ENCODE results near the gene SPSB3. TPM values are rescaled to one million over a fixed set of nuclear protein-coding genes. Genes with fewer than 3 reads are reported as not detected.

The SPSB3 gene
- total and polyA plus RNA-seq, 2 of the 13 experiments (the other 11 are each of a cell fraction or from before 2014, with no cell fraction given): 13.2 to 21.9 TPM

- ChIA-PET CTCF (ENCODE audit: low intra/inter-chr PET ratio, low total read pairs) (no interaction called here), POLR2A (no interaction called here)
- intact Hi-C loops (cut with micrococcal nuclease; ENCODE audit: unreplicated experiment): no loop called here
Measured at GRCh38 chr16:1752853-1753252, 29.5 kb downstream of the SPSB3 start.

More at GRCh38 chr16:1752853-1753252, 29.5 kb downstream of the SPSB3 start:
- DNase-seq (ENCODE audit: low spot score) (no peak), ATAC-seq (no peak), FAIRE-seq (no peak)
- WGBS (ENCODE audit: low lambda C conversion rate): 98% methylated on average over 14 of the region's 14 CpGs
- in situ Hi-C loops (cut with HindIII; ENCODE audit: extremely low pct_ligation_motif_present, low pct_unique_long_range_greater_than_20kb): no loop called here
- Histone ChIP-seq H3K27me3 (ENCODE audit: control insufficient read depth in 1 of 2, insufficient read depth in 2 of 2, low read length in 2 of 2) (no peaks in the 10 kb centered on the region), H3K9ac (ENCODE audit: insufficient read depth, low read depth, low read length) (no peak overlapping the region), H3K4me3 (replicated peaks in 1 of 3; ENCODE audit: insufficient read depth in 1 of 3, low read depth in 2 of 3, low read length in 3 of 3) (no peak overlapping the region), H3K36me3 (replicated peaks in 1 of 2; ENCODE audit: control insufficient read depth in 1 of 2, insufficient read depth in 2 of 2, low read length in 2 of 2) (peaks cover 15 to 54% of the 10 kb centered on the region in 2 experiments; a peak in 4 of 5 replicates), H3K4me1 (ENCODE audit: insufficient read depth, low read length) (peaks cover 6% of the 10 kb centered on the region), H3K27ac (ENCODE audit: extremely low read length, insufficient read depth, low read length) (no peak overlapping the region), H4K20me1 (ENCODE audit: insufficient read depth, low read length) (no peaks in the 10 kb centered on the region), H3K9me3 (ENCODE audit: low read length) (no peaks in the 10 kb centered on the region), H2AFZ (ENCODE audit: low read length) (no peak overlapping the region), H3K4me2 (ENCODE audit: low read depth, low read length) (no peak overlapping the region), H3K79me2 (ENCODE audit: insufficient read depth, low read length) (no peaks in the 10 kb centered on the region)
- no peak for TF ChIP-seq GATAD1 (CRISPR knock-in tag; IDR thresholded peaks at IDR 0.05)
- no peak for TF ChIP-seq TIGD3 (CRISPR knock-in tag; IDR thresholded peaks at IDR 0.05; ENCODE audit: borderline replicate concordance)
- no peak for TF ChIP-seq ISX (CRISPR knock-in tag; conservative IDR thresholded peaks at IDR 0.05)
- no peak for TF ChIP-seq GZF1 (CRISPR knock-in tag; IDR thresholded peaks at IDR 0.05)
- no peak for TF ChIP-seq ZNF674 (CRISPR knock-in tag; IDR thresholded peaks at IDR 0.05; ENCODE audit: low read depth)
- TF ChIP-seq MLLT10 (CRISPR knock-in tag; IDR thresholded peaks at IDR 0.05): no peak
- no peak for TF ChIP-seq ZNF276 (CRISPR knock-in tag; IDR thresholded peaks at IDR 0.05; ENCODE audit: low read depth)
- TF ChIP-seq FOSL2 (CRISPR knock-in tag; IDR thresholded peaks at IDR 0.05): no peak
- TF ChIP-seq RARG (CRISPR knock-in tag; IDR thresholded peaks at IDR 0.05; ENCODE audit: low read depth): no peak
- TF ChIP-seq ARID5B (CRISPR knock-in tag; IDR thresholded peaks at IDR 0.05): no peak
- TF ChIP-seq ZNF577 (CRISPR knock-in tag; IDR thresholded peaks at IDR 0.05; ENCODE audit: borderline replicate concordance, low read depth): no peak
- no peak for TF ChIP-seq ZNF451 (CRISPR knock-in tag; IDR thresholded peaks at IDR 0.05)
- TF ChIP-seq ZNF234 (CRISPR knock-in tag; conservative IDR thresholded peaks at IDR 0.05): no peak
- no peak for TF ChIP-seq ZNF431 (CRISPR knock-in tag; IDR thresholded peaks at IDR 0.05; ENCODE audit: borderline replicate concordance, low read depth)
- no peak for TF ChIP-seq MED8 (CRISPR knock-in tag; IDR thresholded peaks at IDR 0.05; ENCODE audit: insufficient replicate concordance)
- BruUV-seq (replicated peaks): no TSS peak

Data from HepG2 (cell line).